Medulla oblongata (tissue), 1 donor: ENCODE results near the gene SBNO1.
"Not testable (repeated sequence)": the region's sequence is repeated elsewhere in the genome, so short reads cannot be mapped to it uniquely, and the experiment has no call there.

Source experiments
- DNase-seq: peaks from one replicate; pipeline ENCODE4 v3.0.0-alpha.2; 2015; ENCODE audit errors: extremely low spot score

The SBNO1 gene

DNA sequence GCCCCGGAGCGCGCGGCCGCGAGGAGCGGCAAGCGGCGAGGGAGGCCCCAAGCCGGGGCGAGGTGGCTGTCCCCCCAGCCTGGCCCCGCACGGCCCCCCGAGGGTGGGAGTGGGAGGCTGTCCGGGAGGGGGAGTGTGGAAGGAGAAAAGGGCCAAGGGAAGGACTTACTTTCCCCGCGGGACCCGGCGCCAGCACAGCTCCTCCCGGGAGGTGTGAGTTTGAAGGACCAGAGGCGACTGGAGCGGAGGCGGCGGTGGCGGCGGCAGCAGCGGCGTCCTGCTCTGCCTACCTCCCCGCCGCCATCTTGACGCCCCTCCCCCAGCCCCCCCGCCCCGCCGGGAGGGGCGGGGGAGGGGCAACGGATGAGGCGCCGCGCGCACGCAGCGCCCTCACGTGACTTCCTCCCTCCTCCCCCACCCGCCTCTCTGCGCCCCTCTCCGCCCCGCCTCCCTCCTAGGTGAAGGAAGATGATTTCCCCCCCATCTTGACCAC, at the start of gene SBNO1:
SBNO1 (minus strand) TSS at position 316 of the 493 bp plus-strand sequence. CDS start 14,406 bp downstream, outside the sequence.
- DNase-seq: peak; percentile 91

DNA sequence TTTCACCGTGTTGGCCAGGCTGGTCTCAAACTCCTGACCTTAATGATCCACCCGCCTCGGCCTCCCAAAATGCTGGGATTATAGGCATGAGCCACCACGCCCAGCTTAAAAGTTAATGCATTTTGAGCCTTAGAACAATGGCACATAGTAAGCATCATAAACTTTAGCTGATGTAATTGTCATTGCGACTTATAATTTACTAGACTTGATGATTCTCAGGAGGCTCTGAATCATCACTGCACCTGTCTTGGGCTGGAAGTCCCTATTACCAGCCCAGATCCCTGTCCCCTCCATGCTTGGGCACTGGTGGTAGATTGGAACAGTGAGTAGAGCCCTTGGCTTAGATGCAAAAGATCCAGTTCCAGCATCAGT, 45.4 kb upstream of the SBNO1 start:
- no peak for DNase-seq

DNA sequence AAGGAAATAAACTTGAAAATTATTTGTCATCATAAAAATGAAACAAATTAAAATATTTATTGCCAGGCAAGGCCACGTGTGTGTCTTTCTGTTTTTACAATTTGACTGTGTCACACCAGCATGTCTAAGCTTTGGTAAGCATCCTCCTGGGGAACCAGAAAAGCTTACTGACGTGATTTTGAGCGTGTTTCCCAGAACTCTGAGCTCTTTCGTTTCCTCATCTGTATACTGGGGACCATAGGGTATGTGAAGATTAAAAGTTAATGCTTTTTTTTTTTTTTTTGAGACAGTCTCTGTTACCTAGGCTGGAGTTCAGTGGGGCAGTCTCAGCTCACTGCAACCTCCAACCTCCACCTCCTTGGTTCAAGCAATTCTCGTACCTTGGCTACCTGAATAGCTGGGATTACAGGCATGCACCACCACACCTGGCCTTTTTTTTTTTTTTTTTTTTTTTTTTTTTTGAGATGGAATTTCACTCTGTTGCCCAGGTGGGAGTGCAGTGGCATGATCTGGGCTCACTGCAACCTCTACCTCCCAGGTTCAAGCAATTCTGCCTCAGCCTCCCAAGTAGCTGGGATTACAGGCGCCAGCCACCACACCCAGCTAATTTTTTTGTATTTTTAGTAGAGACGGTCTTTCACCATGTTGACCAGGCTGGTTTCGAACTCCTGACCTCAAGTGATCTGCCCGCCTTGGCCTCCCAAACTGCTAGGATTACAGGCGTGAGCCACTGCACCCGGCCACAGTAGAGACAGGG, 44.8 kb upstream of the SBNO1 start:
- DNase-seq: not testable (repeated sequence)

DNA sequence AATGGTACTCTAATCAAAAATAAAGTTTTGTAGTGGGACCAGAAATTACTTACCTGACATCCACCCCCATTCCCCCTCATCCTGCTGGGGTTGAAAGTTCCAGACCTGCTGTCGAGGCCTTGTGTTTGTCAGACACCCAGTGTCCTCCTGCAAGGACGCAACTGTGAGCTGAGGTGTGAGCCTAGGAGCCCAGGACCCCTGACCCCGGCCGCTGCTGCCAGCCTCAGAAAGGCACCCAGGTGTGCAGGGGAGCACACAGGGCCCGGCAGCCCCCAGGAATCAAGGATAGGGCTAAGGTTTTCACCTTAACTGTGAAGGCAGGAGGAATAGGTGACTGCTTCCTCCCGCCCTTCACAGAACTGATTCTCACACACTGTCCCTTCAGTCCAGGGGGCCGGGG, 44.0 kb upstream of the SBNO1 start:
- not testable (repeated sequence) for DNase-seq

DNA sequence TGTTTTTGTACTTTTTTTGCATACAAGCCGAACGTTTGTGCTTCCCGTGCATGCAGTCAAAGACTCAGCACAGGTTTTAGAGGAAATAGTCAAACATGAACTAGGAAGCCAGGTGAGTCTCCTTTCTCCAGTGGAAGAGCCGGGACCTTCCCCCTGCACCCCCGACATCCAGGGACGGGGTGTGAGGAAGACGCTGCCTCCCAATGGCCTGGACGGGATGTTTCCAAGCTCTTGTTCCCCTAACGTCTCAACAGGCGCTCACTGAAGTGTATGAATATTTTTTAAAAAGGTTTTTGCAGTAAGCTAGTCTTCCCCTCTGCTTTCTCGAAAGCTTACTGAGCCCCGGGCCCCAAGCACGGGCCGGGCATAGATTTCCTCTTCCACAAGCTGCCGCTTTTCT, 43.3 kb upstream of the SBNO1 start:
- DNase-seq: not testable (repeated sequence)

DNA sequence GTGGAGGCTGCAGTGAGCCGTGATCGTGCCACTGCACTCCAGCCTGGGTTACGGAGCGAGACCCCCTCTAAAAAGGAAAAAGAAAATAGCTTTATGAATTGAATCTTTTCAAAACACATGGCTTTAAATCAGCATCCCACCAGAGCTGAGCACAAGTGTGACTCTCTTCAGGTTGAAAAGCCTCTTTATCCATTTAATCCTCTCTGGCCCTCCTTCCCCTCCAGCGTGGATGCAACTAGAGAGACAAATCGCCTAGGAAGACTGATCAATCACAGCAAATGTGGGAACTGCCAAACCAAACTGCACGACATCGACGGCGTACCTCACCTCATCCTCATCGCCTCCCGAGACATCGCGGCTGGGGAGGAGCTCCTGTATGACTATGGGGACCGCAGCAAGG, 42.6 kb upstream of the SBNO1 start:
- DNase-seq: not testable (repeated sequence)

DNA sequence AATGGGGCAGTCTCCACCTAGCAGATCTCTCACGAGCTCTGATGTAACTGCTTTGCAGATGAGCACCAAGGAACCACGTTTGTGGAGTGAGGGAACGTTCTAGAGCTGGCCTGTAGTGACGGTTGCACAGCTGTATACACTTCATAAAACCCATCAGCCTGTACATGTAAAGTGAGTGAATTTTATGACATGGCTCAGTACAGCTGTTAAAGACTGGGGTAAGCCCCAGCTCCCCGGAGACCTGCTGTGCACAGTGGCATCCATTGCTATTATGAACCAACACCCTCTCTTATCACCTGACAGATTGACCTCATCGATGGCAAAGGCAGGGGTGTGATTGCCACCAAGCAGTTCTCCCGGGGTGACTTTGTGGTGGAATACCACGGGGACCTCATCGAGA, 39.9 kb upstream of the SBNO1 start:
- no peak for DNase-seq

DNA sequence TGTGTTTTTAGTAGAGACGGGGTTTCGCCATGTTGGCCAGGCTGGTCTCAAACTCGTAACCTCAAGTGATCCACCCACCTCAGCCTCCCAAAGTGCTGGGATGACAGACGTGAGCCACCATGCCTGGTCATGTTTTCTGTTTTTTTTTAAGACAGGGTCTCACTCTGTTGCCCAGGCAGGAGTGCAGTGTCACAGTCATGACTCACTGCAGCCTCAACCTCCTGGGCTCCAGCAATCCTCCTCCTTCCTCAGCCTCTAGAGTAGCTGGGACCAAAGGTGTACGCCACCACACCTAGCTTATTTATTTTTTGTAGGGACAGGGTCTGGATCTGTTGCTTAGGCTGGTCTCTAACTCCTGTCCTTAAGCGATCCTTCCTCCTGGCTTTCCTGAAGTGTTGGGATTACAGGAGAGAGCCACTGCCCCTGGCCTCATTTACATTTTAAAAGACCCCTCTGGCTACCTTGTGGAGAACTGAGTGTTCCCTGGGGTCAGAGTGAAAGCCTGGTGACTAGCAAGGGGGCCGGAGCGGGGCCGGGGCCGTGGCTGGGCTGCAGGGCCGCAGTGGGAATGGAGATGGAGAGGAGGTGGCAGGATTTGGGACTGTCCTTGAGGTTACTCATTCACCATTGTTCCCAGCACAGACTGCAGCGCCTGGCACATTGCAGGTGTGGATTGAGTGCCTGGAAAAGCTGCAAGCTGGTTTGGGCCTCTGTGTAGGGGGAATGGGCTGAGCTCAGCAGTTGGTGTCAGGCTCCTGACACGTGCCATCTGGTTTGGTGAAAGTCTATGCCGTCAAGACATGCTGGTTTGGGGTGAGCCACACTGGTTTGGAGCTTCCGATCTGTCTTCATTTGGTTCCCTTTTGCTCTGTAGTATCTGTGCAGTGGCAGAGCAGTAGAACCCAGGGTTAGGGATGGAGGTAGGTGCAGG, 37.4 kb upstream of the SBNO1 start:
- no peak for DNase-seq

DNA sequence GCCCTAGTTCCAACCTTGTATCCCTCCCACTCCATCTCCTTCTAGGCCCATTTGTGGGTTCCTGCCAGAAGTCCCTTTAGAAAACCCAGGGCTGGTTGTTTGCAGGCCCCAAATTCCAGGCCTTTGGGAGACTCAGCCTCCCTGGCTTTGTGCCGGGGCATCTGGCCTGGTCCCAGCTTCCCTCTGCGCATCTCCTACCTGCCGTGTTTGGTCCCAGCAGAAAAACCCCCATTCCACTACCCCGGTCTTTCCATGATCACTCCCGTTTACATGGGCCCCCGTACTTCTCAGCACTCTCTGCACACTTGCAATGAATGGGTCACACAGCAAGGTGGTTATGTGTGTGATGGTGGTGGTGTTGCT, 34.6 kb upstream of the SBNO1 start:
- DNase-seq: peak; percentile 45

DNA sequence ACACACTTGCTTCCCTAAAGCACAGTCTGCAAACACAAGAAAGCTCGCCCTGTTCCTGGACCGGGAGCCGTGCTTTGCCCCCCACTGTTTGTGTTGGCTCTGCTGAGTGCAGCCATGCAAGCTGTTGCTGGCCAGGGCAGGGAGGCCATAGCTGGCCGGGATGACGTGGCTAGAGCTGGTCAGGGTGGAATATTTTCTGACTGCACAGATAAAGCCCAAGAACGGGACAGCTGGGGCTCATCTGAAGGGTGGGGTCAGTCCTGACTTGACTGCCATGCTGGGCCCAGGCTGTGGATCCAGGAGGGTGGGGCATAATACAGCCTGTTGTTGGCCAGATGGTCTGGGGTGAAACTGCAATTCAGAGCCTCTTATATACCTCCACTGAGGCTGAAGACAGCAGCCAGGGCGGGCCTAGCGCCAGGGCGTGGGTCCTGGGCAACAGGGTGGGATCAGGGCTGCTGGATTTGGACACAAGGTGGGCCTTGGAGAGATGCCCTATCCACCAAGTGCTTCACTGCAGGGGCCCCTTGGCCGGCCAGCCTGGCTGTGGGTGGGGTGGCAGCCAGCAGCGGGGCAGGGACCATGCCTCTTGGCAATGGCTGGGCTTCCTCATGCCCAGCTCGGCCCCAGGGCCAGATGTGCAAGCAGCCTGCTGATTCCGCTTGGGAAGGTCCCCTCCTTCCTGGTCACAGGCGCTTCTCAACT, 34.1 kb upstream of the SBNO1 start:
- DNase-seq: peak; percentile 57

DNA sequence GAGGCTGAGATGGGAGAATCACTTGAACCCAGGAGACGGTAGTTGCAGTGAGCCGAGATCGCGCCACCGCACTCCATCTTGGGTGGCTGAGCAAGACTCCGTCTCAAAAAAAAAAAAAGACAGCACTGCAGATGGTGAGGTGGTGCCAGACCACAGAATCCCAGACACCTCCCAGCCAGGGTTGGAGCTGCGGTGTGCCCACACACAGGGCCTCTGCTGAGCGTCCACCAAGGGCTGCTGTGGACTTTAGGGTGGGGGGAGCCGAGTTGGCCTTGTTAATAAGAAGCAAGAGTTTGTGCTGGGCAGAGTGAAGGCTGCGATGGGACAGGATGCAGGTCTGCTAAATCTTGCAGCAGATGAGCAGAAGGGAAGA, 33.5 kb upstream of the SBNO1 start:
- no peak for DNase-seq

DNA sequence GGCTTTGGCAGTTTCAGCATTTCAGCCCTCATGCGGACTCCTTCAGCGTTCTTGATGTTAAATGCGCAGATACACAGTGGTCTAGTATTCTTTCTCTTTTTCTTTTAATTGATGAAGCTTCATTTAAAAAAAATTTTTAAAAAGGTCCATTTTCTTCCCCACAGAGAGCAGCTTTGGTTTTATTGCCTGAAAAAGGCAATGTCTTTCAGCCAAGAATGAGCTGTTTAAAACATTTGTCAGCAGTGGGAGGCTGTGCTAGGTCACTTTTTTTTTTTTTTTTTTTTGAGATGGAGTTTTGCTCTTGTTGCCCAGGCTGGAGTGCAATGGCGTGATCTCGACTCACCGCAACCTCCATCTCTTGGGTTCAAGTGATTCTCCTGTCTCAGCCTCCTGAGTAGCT, 32.8 kb upstream of the SBNO1 start:
- DNase-seq: no peak

DNA sequence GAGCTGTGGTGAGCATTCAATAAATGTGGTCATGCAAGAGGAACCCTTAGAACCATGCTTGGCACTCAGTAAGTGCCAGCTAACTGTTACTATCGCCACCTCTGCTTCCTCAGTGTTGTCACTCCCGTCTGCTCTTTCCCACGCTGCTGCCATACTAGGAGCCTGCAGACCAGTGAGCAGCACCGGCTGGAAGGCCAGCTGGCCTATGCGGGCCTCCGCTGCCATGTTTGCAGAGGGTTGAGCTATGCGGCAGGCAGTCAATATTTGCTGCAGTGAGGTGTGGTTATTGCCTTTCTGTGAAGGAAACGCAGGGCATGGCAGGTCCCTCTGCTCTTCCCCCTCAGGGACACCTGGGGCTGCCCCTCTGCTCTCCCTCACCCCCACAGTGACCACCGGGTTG, 32.3 kb upstream of the SBNO1 start:
- no peak for DNase-seq

DNA sequence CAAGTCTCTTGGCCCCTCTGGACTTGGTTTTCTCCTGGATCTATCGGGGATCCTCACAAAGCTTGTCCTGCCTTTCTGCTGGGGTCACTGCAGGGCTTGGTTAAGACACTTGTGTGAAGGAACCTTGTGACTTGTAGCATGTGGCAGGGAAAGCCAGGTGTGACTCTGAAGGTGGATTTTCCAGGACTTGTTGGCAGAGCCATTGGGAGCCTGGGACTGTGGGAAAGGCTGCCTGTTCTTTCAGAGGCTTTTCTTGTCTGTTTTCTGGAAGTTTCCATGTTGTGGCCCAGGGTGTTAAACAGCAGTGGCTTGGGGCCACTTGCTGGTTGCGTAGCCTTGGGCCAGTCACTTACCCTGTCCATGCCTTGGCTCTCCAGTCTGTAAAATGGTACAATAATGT, 31.9 kb upstream of the SBNO1 start:
- DNase-seq: no peak

DNA sequence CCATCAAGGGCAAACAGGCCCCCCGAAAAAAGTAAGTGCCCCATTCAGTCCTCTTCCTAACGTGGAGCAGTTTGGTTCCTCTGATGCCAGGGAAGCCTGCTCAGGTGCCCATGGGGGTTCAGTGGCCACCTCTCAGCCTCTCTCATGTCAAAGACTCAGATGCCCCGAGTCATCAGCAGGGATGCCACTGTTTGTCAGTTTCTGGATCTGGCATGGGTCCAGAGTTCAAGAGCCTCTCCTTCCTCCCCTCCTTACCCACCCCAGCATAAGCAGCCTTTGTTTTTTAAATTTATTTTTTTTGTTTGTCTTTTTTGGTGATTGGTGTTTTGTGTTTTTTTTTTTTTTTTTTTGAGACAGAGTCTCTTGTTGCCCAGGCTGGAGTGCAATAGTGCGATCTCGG, 30.6 kb upstream of the SBNO1 start:
- DNase-seq: peak; percentile 30

DNA sequence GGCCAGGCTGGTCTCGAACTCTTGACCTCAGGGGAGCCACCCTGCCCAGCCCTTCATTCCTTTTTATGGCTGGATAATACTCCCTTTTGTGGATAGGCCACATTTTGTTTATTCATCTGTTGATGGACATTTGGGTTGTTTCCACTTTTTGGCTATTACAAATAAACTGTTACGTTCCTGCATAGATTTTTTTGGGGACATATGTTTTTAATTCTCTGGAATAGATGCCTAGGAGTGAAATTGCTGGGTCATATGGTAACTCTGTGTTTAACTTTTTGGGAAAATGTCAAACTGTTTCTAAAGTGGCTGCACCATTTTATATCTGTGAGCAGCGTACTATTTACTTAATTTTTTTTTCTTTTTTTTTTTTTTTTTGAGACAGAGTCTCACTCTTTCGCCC, 29.1 kb upstream of the SBNO1 start:
- no peak for DNase-seq

DNA sequence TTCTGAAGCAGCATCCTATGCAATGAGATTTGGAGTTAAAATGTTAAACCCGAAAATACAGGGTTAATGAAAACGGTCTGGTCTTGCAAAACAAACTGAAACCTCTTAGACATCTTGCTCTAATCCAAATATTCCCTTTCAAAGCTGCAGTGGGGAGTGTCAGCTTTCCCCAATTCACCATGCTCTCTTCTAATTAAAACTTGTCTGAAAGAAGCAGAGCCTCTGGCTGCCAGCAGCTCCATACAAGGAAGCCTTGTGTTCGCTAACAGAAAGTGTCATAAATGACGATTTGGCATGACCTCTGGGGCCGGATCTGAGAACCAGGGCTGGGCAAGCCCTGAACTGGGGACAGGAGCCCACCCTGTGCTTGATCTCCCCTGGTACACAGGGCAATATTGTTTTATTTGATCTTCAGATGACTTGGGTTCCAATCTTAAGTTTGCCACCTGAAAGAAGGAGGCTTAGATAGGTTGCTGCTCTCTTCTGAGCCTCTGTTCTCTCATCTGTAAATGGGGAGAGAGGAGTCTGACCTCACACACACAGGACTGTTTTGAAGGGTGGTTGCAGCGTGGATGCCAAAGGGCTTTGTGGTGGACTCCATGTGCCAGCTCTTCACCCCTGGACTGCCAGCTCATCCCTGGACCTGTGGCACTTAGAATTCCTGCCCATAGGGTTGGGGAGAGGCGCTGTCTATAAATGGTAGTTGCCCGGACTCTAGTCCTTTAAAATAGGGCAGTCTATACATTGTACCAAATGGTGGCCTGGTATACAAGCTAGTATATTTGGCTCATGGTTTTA, 27.1 kb upstream of the SBNO1 start:
- DNase-seq: peak; percentile 44

DNA sequence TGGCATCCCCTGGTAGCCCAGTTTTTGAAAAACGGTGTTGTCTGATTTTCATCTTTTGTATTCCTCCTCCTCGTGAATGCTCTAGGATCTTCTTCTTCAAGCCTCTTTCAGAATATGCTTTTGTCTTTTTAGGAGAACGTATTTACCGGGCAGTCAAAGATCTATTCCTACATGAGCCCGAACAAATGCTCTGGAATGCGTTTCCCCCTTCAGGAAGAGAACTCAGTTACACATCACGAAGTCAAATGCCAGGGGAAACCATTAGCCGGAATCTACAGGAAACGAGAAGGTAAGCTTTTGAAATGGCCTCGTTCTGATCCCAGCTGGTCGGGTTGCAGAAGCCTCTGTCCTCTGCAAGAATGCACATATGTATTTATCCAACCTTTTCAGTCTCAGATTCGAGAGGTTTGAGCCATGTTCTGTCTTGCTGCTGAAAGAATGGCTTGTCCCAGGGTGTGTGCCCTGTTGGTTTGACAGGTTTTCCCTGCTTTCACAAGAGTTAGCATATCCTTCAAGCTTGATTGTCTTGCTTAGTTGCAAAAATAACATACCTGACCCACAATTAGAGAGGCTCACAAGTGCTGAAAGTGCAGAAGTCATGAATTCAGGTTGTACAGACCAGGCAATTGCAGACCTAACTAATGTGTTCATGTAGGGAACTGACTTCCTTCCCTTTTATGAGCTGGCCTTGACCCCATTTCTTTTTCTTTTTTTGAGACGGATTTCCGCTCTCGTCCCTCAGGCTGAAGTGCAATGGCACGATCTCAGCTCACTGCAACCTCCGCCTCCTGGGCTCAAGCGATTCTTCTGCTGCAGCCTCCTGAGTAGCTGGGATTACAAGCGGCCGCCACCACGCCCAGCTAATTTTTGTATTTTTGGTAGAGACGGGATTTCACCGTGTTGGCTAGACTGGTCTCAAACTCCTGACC, 26.1 kb upstream of the SBNO1 start:
- peak; percentile 39 for DNase-seq

DNA sequence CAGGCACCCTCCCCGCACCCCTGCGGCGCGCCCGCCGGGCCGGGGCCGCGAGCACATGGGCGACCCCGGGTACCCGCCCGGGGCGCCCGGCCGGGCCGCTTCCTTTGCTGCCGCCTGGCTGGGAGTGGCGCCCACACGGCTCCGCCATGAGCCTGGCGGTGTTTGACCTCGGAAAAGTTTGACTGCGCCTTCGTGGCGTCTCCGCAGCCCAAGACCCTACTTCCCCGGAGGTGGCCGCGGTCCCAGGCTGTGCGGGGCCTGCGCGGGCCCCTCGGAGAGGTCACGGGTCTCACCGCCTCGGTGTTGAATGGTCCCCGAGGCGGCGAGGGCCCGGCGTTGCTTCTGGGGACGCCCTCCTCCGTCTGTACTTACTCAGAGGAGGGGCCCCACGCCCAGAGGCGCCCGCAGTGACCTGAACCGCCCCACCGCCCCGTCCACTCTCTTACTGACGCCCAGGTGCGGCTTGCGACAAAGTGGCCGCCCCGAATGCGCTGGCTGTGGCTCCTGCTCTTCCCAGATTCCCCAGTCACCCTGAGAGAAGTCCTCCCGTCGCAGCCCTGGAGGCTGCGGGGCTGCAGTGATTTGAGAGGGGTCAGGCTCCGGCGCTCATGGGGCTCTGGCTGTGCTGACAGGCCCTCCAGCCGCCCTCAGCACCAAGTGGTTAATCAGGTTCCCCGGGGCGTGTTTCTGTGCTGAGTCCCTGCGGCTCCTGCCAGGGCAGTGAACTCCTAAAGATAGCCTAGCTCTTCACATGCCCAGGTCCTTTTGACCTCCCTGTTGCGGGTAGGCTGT, 25.1 kb upstream of the SBNO1 start:
- no peak for DNase-seq
